Measurements from ENCODE around the gene BMP7. TPM values are rescaled to one million over a fixed set of nuclear protein-coding genes. Genes with fewer than 3 reads are reported as not detected.
"Not testable (repeated sequence)": the region's sequence is repeated elsewhere in the genome, so short reads cannot be mapped to it uniquely, and the experiment has no call there.

Gene BMP7
- polyA plus RNA-seq, 3 donors = 73.3 to 102 (median 94.0) TPM

DNA sequence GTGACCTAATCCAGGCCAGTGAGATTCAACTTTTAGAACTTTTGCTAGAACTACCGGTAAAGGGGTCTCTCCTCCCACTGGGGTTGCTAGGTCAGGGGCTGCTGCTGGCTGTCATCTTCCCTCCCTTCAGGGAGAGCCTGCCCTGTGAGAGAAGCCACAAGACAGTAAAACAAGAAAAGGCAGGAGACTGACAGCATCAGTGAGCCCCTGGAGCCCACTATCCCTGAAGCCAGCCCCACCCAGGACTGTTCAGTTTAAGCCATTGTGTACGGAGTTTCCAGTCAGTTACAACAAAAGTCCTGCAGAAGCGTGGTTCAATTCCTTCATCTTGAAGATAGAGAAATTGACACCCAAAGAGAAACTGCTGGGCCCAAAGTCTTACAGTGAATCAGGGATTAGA is 7.9 kb upstream of the BMP7 start:
- no peak for DNase-seq (ENCODE audit: extremely low read depth in 1 of 11, low read depth in 9 of 11, low spot score in 4 of 11)

- no peak for DNase-seq (ENCODE audit: extremely low read depth in 1 of 11, low read depth in 9 of 11, low spot score in 4 of 11)
Observed at GRCh38 chr20:57272883-57273535, 6.6 kb upstream of the BMP7 start.

DNA sequence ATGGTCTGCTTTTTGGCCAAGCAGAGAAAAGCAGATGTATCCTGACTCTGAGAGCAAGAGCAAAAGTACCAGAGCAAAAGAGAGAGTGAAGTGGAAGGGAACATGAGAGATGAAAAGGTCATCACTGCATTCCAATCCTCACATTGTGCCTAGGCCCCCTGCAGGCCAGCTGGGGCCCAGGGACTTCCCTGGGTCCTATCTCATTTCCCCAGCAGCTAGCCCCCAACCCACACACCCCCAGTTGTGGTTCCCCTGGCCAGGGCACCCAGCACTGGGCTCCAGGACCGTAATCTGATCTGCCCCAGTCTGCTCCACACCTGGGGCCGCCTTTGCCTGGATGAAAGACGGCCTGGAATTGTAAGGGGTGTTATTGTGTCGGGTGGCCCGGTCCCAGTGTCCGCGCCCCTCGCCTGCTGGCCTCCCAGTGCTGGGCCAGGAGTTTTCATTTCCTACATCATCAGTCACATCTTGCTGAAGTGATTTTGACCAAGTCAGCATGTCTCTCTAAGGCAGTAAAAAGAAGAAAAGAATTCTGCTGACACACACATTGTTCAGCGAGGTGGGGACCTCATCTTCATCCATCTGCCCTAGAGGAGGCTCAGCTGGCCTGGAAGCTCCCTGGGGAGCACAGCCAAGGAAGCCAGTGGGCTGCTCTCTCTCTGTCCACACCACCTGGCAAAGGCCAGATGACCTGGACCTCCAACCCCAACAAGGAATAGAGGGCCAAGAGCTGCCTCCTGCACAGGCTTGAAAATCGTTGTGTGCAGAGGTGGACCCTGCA is 4.0 kb upstream of the BMP7 start:
- DNase-seq (ENCODE audit: extremely low read depth in 1 of 11, low read depth in 9 of 11, low spot score in 4 of 11) = no peak

- DNase-seq (ENCODE audit: extremely low read depth in 1 of 11, low read depth in 9 of 11, low spot score in 4 of 11) = no peak
Observed at GRCh38 chr20:57269148-57269984, 2.9 kb upstream of the BMP7 start.

- DNase-seq (ENCODE audit: extremely low read depth in 1 of 11, low read depth in 9 of 11, low spot score in 4 of 11) = no peak
Observed at GRCh38 chr20:57268399-57269076, 2.1 kb upstream of the BMP7 start.

DNA sequence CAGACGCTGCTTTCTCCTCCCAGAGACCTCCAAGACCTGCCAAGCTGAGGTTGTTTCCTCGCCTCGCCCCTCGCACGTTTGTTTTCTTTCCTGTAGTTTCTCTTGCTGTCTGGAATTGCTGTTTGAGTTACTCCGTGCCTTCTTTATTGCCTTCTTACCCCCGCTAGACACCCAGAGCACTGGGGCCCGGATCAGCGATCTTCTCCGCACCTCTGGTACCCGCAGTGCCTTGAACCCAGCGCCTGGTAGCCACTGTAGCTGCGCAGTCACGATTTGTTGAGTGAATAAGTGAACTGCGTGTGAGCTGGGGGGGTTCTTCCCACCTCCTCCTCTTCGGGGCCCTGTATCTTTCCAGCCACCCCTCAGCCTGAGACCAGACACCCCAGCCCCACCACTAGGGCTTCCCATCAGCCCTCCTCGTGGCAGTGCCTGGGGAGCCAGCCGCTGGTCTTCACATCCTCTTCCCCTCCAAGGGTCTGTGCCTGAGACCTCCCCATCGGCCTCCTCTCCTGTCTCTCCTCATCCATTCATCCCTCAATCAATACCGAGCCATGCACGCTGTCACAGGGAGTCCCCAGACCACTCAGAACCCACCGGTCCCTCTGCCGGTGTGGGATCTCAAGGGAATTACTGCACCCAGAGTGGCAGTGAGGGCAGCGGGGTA is 849 bp upstream of the BMP7 start:
- no peak for DNase-seq (ENCODE audit: extremely low read depth in 1 of 11, low read depth in 9 of 11, low spot score in 4 of 11)

GRCh38 chr20:57265997-57266290 is 497 bp downstream of the BMP7 start:
- no peak for DNase-seq (ENCODE audit: extremely low read depth in 1 of 11, low read depth in 9 of 11, low spot score in 4 of 11)

DNA sequence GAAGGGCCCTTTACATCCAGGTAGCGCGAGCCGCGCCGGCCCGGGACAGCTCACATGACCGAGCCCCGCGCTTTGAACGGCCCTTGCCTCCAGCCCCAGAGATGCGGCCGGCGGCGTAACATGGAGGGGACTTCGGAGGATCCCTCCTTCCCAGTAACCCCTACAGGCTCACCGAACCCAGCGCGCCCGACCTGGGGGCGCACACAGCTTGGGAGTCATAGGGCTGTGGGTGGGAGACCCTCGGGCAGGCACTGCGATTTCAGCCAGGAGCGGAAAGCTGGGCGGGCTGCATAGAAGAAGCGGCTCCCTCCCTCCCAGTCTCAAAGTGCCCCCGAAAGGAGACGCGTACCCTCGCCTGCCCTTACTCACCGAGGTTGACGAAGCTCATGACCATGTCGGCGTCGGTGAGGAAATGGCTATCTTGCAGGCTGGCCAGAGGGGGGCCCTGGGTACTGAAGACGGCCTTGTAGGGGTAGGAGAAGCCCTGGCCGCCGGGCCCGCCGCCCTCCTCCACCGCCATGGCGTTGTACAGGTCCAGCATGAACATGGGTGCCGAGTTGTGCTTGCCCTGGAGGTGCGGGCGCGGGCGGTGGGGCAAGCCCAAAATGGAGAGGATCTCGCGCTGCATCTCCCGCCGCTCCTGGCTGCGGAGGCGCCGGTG is 975 bp downstream of the BMP7 start:
- DNase-seq (ENCODE audit: extremely low read depth in 1 of 11, low read depth in 9 of 11, low spot score in 4 of 11) = no peak

DNA sequence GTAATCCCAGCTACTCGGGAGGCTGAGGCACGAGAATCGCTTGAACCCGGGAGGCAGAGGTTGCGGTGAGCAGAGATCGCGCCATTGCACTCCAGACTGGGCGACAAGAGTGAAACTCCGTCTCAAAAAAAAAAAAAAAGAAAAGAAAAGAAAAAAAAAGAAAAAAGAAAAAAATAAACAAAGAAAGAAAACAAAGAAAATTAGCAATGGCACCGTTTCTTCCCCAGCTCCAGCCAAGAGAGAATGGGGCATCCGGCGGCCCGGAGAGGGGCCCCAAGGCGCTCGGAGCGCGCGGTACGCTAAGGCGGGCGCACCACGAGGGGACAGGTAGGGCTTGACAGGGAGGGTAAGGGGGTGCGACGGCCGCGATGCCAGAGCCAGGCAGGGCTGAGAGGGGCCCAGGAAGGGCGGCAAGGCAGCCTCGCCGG is 1.5 kb downstream of the BMP7 start:
- not testable (repeated sequence) for DNase-seq (ENCODE audit: extremely low read depth in 1 of 11, low read depth in 9 of 11, low spot score in 4 of 11)

DNA sequence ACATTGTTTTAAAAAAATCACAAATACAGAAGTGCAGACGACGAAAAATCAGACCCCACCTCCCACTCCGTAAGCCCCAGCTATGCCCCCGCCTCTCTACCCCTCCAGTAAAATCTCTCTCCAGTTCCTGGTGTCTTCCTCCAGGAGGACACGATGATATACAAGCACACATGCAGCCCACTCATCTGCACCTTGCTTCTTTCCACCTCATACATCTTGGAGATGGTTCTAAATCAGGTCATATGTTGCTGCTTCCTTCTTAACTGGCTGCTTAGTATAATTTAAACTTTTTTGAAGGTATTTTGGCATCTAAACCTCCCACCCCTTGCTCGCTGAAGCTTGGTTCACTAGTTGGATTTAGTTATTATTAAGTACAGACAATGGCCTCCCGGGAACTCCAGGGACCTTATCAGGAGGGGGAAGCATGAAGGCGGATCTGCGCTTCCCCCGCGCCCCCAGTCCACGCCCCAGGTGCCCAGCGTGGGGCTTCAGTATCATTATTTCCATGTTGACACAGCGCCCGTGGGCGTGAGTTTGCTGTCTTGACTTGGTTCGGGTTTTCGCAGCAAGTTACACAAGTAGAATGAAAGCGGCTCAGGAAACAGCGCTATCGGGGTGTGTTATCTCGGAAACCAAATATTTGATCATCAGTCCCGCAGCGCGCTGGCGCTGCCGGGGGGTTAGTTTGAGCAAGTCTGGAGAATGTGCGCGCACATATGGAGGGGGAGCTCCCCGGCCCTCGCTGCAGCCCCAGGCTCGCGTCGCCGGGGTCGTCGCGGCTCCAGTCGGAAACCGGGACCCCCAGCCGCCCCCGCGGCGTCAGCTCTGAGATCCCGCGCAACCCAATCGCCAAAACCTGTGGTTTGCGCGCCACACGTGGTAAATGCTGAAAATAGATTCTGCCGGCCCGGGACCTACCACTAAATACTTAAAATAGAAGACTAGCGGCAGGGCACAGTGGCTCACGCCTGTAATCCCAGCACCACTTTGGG is 2.3 kb downstream of the BMP7 start:
- DNase-seq (ENCODE audit: extremely low read depth in 1 of 11, low read depth in 9 of 11, low spot score in 4 of 11) = no peak

GRCh38 chr20:57262784-57263609 is 3.4 kb downstream of the BMP7 start:
- DNase-seq (ENCODE audit: extremely low read depth in 1 of 11, low read depth in 9 of 11, low spot score in 4 of 11) = no peak

- DNase-seq (ENCODE audit: extremely low read depth in 1 of 11, low read depth in 9 of 11, low spot score in 4 of 11) = no peak
Observed at GRCh38 chr20:57262301-57262700, 4.1 kb downstream of the BMP7 start.

DNA sequence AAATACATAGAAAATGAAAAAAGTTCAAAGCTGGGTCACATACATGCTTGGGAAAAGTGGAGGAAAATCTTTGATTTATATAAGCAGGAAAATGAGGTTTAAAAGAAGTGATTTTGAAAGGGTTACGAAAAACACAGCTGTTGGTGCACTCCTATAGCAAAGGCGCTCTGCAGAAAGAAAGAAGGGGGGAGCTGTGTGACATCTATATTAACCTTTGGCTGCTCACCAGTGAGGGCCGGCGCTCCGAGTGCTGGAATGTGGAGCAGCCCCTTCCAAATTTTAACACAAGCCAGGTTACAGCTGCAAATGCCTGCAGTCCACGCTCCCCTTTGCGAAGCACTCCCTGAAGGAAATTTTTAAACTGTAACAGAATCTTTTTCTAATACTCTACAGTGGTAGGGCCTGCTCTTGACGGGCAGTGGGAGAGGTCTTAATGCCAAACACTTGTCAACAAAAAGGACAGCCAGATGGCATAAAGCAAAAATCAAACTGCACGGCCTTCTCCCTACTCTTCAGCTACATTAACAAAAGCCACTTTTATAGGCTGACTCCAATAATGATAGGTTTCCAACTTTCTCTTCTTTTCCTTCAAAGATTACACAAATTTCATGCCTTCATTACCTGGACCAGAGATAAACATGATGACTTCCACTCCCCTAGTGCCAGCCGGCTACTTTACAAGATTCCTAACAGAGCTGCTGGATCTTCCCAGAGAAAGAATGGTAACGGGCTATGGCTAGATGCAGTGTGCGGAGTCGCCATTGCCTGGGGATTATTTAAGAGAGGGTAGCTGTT is 4.8 kb downstream of the BMP7 start:
- no peak for DNase-seq (ENCODE audit: extremely low read depth in 1 of 11, low read depth in 9 of 11, low spot score in 4 of 11)

GRCh38 chr20:57260934-57261333 is 5.5 kb downstream of the BMP7 start:
- no peak for DNase-seq (ENCODE audit: extremely low read depth in 1 of 11, low read depth in 9 of 11, low spot score in 4 of 11)

DNA sequence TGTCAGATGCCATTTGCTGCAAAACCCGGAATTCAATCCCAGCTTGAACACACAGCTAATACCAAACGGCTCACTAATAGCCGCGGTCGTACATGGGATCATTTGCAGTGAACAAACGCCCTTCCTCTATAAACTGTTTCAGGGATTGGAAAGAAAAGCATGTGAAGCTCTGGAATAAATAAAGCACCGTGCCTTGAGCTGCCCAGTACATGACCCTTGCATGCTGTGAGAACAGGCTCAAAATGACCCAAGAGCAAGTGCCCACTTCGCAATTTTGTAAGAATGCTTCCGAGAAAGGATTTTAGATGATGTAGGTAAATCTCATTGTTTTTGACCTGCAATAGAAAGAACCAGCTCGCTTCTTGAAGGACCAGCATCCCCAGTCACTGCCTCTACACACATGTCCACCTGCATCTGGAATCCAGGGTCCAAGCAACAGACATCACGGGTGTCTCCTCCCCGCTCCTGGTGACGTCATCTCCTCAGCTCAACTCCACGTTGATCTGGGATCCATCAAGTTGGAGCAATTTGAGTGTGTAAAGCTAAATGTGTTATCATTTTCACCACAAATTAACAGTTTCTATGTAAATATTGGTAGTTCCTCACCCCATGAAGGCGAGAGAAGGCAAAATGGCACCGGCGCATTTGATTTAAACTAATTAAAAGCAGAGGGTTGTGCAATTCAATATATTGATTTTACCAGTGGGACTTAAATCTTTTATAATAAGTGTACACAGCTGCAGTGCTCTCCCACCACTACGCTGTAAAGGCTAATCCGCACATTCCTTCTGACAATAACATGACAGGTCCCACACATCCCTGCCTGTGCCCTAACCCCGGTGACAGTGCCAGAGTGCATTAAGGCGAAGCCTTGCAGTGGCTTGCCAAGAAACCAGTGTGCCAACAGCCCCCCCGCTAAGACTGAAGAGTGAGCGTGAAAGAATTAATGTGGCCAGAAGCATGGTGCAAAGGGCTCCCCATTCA is 6.2 kb downstream of the BMP7 start:
- no peak for DNase-seq (ENCODE audit: extremely low read depth in 1 of 11, low read depth in 9 of 11, low spot score in 4 of 11)

Measured in renal cortex interstitium (tissue), 11 donors.